H1 (cell line): ENCODE results near the gene PDCD6IP. TPM values are rescaled to one million over a fixed set of nuclear protein-coding genes. Genes with fewer than 3 reads are reported as not detected.
A peak's percentile ranks its signal among the peaks of the same experiment; 100 is the strongest.

Source experiments
- CTCF ChIA-PET: fragments of 300-600 bp; sonication (Branson Sonifier 250); formaldehyde crosslinking; loops from one replicate; lab custom pipeline; 2021; ENCODE audit not compliant: partially characterized antibody; lab: Charles Lee
- POLR2A ChIA-PET: fragments of 300-600 bp; sonication (Branson Sonifier 250); formaldehyde crosslinking; loops from one replicate; lab custom pipeline; 2021; ENCODE audit warnings: inconsistent platforms; ENCODE audit not compliant: partially characterized antibody; lab: Charles Lee
- DNase-seq, 2 experiments: peaks; one replicate each; pipeline versions ENCODE4 v3.0.0 to v3.0.0-alpha.2; 2010 to 2022; ENCODE audit warnings: low spot score in 2 of 2, low read depth in 1 of 2, mixed read lengths in 1 of 2
- FAIRE-seq: peaks from 2 replicates; lab custom pipeline; 2011; peaks lifted over from hg19 to GRCh38; lab: Jason Lieb, UNC
- H2AFZ ChIP-seq: 2 replicates; pipeline ENCODE4 v1.8.1; 2012; ENCODE audit warnings: low read length, inconsistent platforms
- H2AK5ac ChIP-seq: 2 replicates; pipeline ENCODE4 v1.6.1; 2013; ENCODE audit warnings: low read depth, low read length
- H2BK120ac ChIP-seq: replicated peaks from 2 replicates; pipeline ENCODE3; 2013; ENCODE audit warnings: low read depth, low read length, inconsistent platforms
- H2BK12ac ChIP-seq: 2 replicates; pipeline ENCODE4 v1.6.1; 2013; ENCODE audit warnings: low read depth, low read length
- H2BK15ac ChIP-seq: 2 replicates; pipeline ENCODE4 v1.6.1; 2013; ENCODE audit warnings: low read length
- H2BK20ac ChIP-seq: 2 replicates; pipeline ENCODE4 v1.6.1; 2013; ENCODE audit warnings: low read length
- H2BK5ac ChIP-seq: 2 replicates; pipeline ENCODE4 v1.6.1; 2013; ENCODE audit warnings: low read depth, low read length
- H3K14ac ChIP-seq: 2 replicates; pipeline ENCODE4 v1.6.1; 2013; ENCODE audit warnings: inconsistent platforms; ENCODE audit not compliant: insufficient read length
- H3K18ac ChIP-seq: 2 replicates; pipeline ENCODE4 v1.6.1; 2013; ENCODE audit warnings: low read length; ENCODE audit errors: extremely low read depth
- H3K23ac ChIP-seq: 2 replicates; pipeline ENCODE4 v1.6.1; 2013; ENCODE audit warnings: inconsistent platforms; ENCODE audit not compliant: insufficient read length
- H3K23me2 ChIP-seq: 2 replicates; pipeline ENCODE4 v1.6.1; 2013; ENCODE audit warnings: low read depth, low read length
- H3K27ac ChIP-seq: 2 replicates; pipeline ENCODE4 v1.6.1; 2011; ENCODE audit warnings: low read depth, low read length, inconsistent platforms
- H3K27me3 ChIP-seq, 4 experiments: replicated peaks in 1 of 4; 1 replicate in 1 of 4; 2 replicates in 3 of 4; pipeline versions ENCODE4 v1.6.1 to v1.8.1; 2011 to 2013; ENCODE audit warnings: low read length in 3 of 4, mild to moderate bottlenecking in 3 of 4, inconsistent platforms in 2 of 4, mixed read lengths in 2 of 4, moderate library complexity in 1 of 4; ENCODE audit not compliant: control insufficient read depth in 3 of 4, insufficient read depth in 3 of 4; ENCODE audit errors: extremely low read depth in 1 of 4
- H3K36me3 ChIP-seq, 4 experiments: 2 replicates each; pipeline versions ENCODE4 v1.6.1 to v1.8.1; 2011 to 2013; ENCODE audit warnings: mild to moderate bottlenecking in 4 of 4, low read length in 3 of 4, moderate library complexity in 2 of 4, control low read depth in 1 of 4, inconsistent platforms in 1 of 4; ENCODE audit not compliant: insufficient read depth in 4 of 4, control insufficient read depth in 2 of 4
- H3K4ac ChIP-seq: replicated peaks from 2 replicates; pipeline ENCODE3; 2013; ENCODE audit warnings: low read length, low read depth, mixed read lengths, inconsistent platforms; ENCODE audit not compliant: insufficient read length
- H3K4me1 ChIP-seq, 4 experiments: replicated peaks in 1 of 4; 1 replicate in 1 of 4; 2 replicates in 3 of 4; pipeline versions ENCODE4 v1.6.1 to v1.8.1; 2011 to 2013; ENCODE audit warnings: low read length in 3 of 4, inconsistent platforms in 2 of 4, mixed read lengths in 1 of 4; ENCODE audit not compliant: insufficient read depth in 4 of 4, control insufficient read depth in 3 of 4
- H3K4me2 ChIP-seq, 2 experiments: 2 replicates each; pipeline versions ENCODE4 v1.6.1 to v1.8.1; 2011 to 2013; ENCODE audit warnings: low read depth in 2 of 2, low read length in 2 of 2, control low read depth in 1 of 2, inconsistent platforms in 1 of 2, mild to moderate bottlenecking in 1 of 2; ENCODE audit not compliant: insufficient read depth in 1 of 2
- H3K4me3 ChIP-seq, 4 experiments: fragments of 200-600, 300-600 bp in 1 of 4; sonication (generic), shearing (Covaris generic), sonication (Bioruptor Twin) in 1 of 4; 2 replicates each; pipeline versions ENCODE4 v1.5.1 to v1.8.1; 2011 to 2016; ENCODE audit warnings: low read length in 4 of 4, low read depth in 3 of 4, control low read depth in 2 of 4, inconsistent platforms in 2 of 4, mild to moderate bottlenecking in 2 of 4, mixed read lengths in 1 of 4, moderate library complexity in 1 of 4; ENCODE audit not compliant: insufficient read depth in 2 of 4; ENCODE audit errors: extremely low read depth in 1 of 4
- H3K56ac ChIP-seq: replicated peaks from 2 replicates; pipeline ENCODE3; 2013; ENCODE audit warnings: low read depth, mild to moderate bottlenecking, mixed read lengths, low read length, inconsistent platforms; ENCODE audit not compliant: insufficient read length
- H3K79me1 ChIP-seq: 2 replicates; pipeline ENCODE4 v1.6.1; 2013; ENCODE audit warnings: low read depth, low read length, control low read depth
- H3K79me2 ChIP-seq, 2 experiments: 2 replicates each; pipeline versions ENCODE4 v1.6.1 to v1.8.1; 2012 to 2013; ENCODE audit warnings: low read length in 2 of 2, mild to moderate bottlenecking in 2 of 2, inconsistent platforms in 1 of 2; ENCODE audit not compliant: insufficient read depth in 2 of 2, control insufficient read depth in 1 of 2
- H3K9ac ChIP-seq, 4 experiments: replicated peaks in 1 of 4; 1 replicate in 1 of 4; 2 replicates in 3 of 4; pipeline versions ENCODE4 v1.6.1 to v1.8.1; 2011 to 2013; ENCODE audit warnings: low read depth in 3 of 4, low read length in 3 of 4, control low read depth in 2 of 4, mild to moderate bottlenecking in 2 of 4, moderate library complexity in 2 of 4, inconsistent platforms in 1 of 4; ENCODE audit errors: extremely low read depth in 1 of 4
- H3K9me3 ChIP-seq, 2 experiments: 2 replicates each; pipeline versions ENCODE4 v1.6.1 to v1.8.1; 2012 to 2013; ENCODE audit warnings: mild to moderate bottlenecking in 2 of 2, moderate library complexity in 2 of 2, control low read depth in 1 of 2, inconsistent platforms in 1 of 2, low read depth in 1 of 2, low read length in 1 of 2, mixed read lengths in 1 of 2; ENCODE audit not compliant: insufficient read depth in 2 of 2
- H4K20me1 ChIP-seq, 2 experiments: replicated peaks in 1 of 2; 2 replicates each; pipeline versions ENCODE3 to v1.8.1; 2011 to 2013; ENCODE audit warnings: inconsistent platforms in 2 of 2, low read length in 2 of 2, mild to moderate bottlenecking in 1 of 2; ENCODE audit not compliant: insufficient read depth in 2 of 2, control insufficient read depth in 1 of 2
- H4K5ac ChIP-seq: 2 replicates; pipeline ENCODE4 v1.6.1; 2013; ENCODE audit warnings: low read length, low read depth, mixed read lengths, inconsistent platforms; ENCODE audit not compliant: insufficient read length
- H4K8ac ChIP-seq: 2 replicates; pipeline ENCODE4 v1.8.0; 2013; ENCODE audit warnings: mild to moderate bottlenecking, moderate library complexity, low read length, inconsistent platforms; ENCODE audit not compliant: insufficient read depth; ENCODE audit errors: extremely low read depth
- H4K91ac ChIP-seq: replicated peaks from 2 replicates; pipeline ENCODE3; 2013; ENCODE audit warnings: low read length, mixed read lengths, inconsistent platforms; ENCODE audit not compliant: insufficient read length
- CTCF ChIP-seq, 3 experiments: IDR thresholded peaks; 1 replicate in 2 of 3; 2 replicates in 1 of 3; pipeline versions ENCODE4 v1.5.1 to v1.6.1; 2011; ENCODE audit warnings: low read length in 3 of 3, mild to moderate bottlenecking in 3 of 3, inconsistent platforms in 2 of 3, low read depth in 1 of 3, moderate library complexity in 1 of 3; ENCODE audit not compliant: insufficient read depth in 1 of 3; ENCODE audit errors: control extremely low read depth in 1 of 3
- RAD21 ChIP-seq, 2 experiments: IDR thresholded peaks in 1 of 2; conservative IDR thresholded peaks in 1 of 2; 2 replicates each; pipeline ENCODE4 v1.6.1; 2011; ENCODE audit warnings: low read depth in 2 of 2, low read length in 2 of 2, improper control_type of control experiment in 1 of 2, inconsistent platforms in 1 of 2, mild to moderate bottlenecking in 1 of 2, moderate library complexity in 1 of 2
- RNF2 ChIP-seq: fragments of 200-900, 300-1000 bp; sonication (generic); IDR thresholded peaks from 2 replicates; pipeline ENCODE4 v1.7.1; 2016; ENCODE audit warnings: borderline replicate concordance, low read depth, mild to moderate bottlenecking, antibody characterized with exemption, low read length; ENCODE audit not compliant: poor library complexity, severe bottlenecking; ENCODE audit errors: missing control alignments
- WGBS, 2 experiments: shearing (Covaris generic) in 1 of 2; methylation state at CpG; one replicate each; pipeline versions ENCODE4 v1.1.6 to v1.1.7; 2013 to 2015; ENCODE audit warnings: low lambda C conversion rate in 2 of 2, mixed read lengths in 2 of 2, inconsistent platforms in 1 of 2, low coverage in 1 of 2, missing lambda C conversion rate in 1 of 2; ENCODE audit not compliant: insufficient replicate concordance in 2 of 2, insufficient coverage in 1 of 2, insufficient read length in 1 of 2; ENCODE audit errors: extremely low coverage in 1 of 2, missing lambda C conversion rate in 1 of 2; 5-methylcytosine and 5-hydroxymethylcytosine counted together
- polyA plus RNA-seq, 7 experiments: library from polyadenylated mRNA; depleted of rRNA in 3 of 7; stranded (reverse) in 5 of 7; unstranded in 2 of 7; fragments of >200 nt in 5 of 7; fragments of 200-250 nt in 2 of 7; gene quantifications; 1 replicate in 5 of 7; 2 replicates in 1 of 7; 4 replicates in 1 of 7; pipeline versions ENCODE4 v1.2.1 to v1.2.3, GENCODE V29; 2011 to 2013; ENCODE audit warnings: missing spikeins in 2 of 7, mixed read lengths in 2 of 7
- total RNA-seq: library from RNA; stranded (reverse); fragmentation: NEBNext Ultra II Directional; extraction: Animal tissue kit (Norgen Biotek cat#: 25700); gene quantifications from 2 replicates; pipeline ENCODE4 v1.2.1, GENCODE V29; 2021

PDCD6IP gene
- total and polyA plus RNA-seq, 2 of the 8 experiments (the other 6 are each of a cell fraction or from before 2014, with no cell fraction given), result 61.7 to 155 TPM

- H3K9ac ChIP-seq, result no peak overlapping the region
- H2AK5ac ChIP-seq, result no peak overlapping the region
- no peak overlapping the region for H4K5ac ChIP-seq
- H3K14ac ChIP-seq, result no peak overlapping the region
- 88% methylated on average over 9 of the region's 9 CpGs; no CpG with 5 or more reads in 1 of the 2 experiments for WGBS, 2 experiments
- H2BK5ac ChIP-seq, result no peak overlapping the region
- no peak overlapping the region for H3K4me3 ChIP-seq
- no peak overlapping the region for H2BK120ac ChIP-seq
- H3K36me3 ChIP-seq, result no peaks in the 10 kb centered on the region
- peak; percentile 19 for FAIRE-seq
- CTCF ChIA-PET, result interaction anchor here (0.8 to 3.3 kb wide), 23 partner anchors 9 to 700 kb away, joined by 3 to 18 read pairs (median 4); no protein-coding TSS in a partner anchor
- no peaks in the 10 kb centered on the region for H3K27me3 ChIP-seq
- no peaks in the 10 kb centered on the region for H4K20me1 ChIP-seq
- no peak overlapping the region for H3K18ac ChIP-seq
- peaks cover 0 to 3% (median 0%) of the 10 kb centered on the region in 4 experiments; a peak in 1 of 7 replicates for H3K4me1 ChIP-seq
- H3K79me2 ChIP-seq, result no peaks in the 10 kb centered on the region
- DNase-seq, result peak in 1 of 2 experiments; percentile 5
- H4K8ac ChIP-seq, result no peak overlapping the region
- H3K4ac ChIP-seq, result no peak overlapping the region
- H3K23ac ChIP-seq, result no peak overlapping the region
- no peak overlapping the region for H3K4me2 ChIP-seq
- no peaks in the 10 kb centered on the region for H3K79me1 ChIP-seq
- no peak overlapping the region for H2BK12ac ChIP-seq
- no peak overlapping the region for H2BK20ac ChIP-seq
- no peaks in the 10 kb centered on the region for H3K23me2 ChIP-seq
- no peak overlapping the region for H4K91ac ChIP-seq
- no peaks in the 10 kb centered on the region for H3K9me3 ChIP-seq
- no peak overlapping the region for H3K27ac ChIP-seq
- TF ChIP-seq RAD21 (IDR thresholded peaks at IDR 0.05 in 1 of 2, conservative IDR thresholded peaks at IDR 0.05 in 1 of 2; ENCODE audit: low read depth in 2 of 2, low read length in 2 of 2) (peak; percentile 75 to 80), RNF2 (no peak), CTCF (IDR thresholded peaks at IDR 0.05; ENCODE audit: control extremely low read depth in 1 of 3, insufficient read depth in 1 of 3, low read depth in 1 of 3, low read length in 3 of 3) (peak; percentile 48 to 50 (median 49))
- TF ChIP-seq, all 59 proteins: peak for 2
- no peak overlapping the region for H3K56ac ChIP-seq
- POLR2A ChIA-PET, result no interaction called here
- no peak overlapping the region for H2AFZ ChIP-seq
- no peak overlapping the region for H2BK15ac ChIP-seq
Observed at GRCh38 chr3:33915796-33916546, 117.5 kb downstream of the PDCD6IP start.
